Endothelial cell of umbilical vein (primary cell): Measurements from ENCODE around the gene PRDM16. TPM values are rescaled to one million over a fixed set of nuclear protein-coding genes. Genes with fewer than 3 reads are reported as not detected.

Source experiments
- BruUV-seq: library from RNA; stranded (reverse); fragments of 400-500 nt; replicated peaks from 2 replicates; lab custom pipeline; 2021; lab: Mats Ljungman, UMichigan
- CTCF ChIA-PET: fragments of 300-600, 350-600 bp; sonication (Branson Sonifier 250); formaldehyde crosslinking; loops from one replicate; lab custom pipeline; 2021; ENCODE audit warnings: antibody characterized with exemption, inconsistent platforms; lab: Charles Lee
- POLR2A ChIA-PET: fragments of 300-600, 350-600 bp; sonication (Branson Sonifier 250); formaldehyde crosslinking; loops from one replicate; lab custom pipeline; 2021; ENCODE audit warnings: antibody characterized with exemption, inconsistent platforms; lab: Charles Lee
- DNase-seq: peaks from one replicate; pipeline ENCODE4 v3.0.0-alpha.2; 2011; ENCODE audit warnings: low read depth, low spot score
- FAIRE-seq: peaks from 2 replicates; lab custom pipeline; 2011; peaks lifted over from hg19 to GRCh38; lab: Jason Lieb, UNC
- H2AFZ ChIP-seq: 2 replicates; pipeline ENCODE4 v1.6.0; 2012; ENCODE audit warnings: low read depth, low read length, control low read depth, inconsistent platforms
- H3K27ac ChIP-seq: 2 replicates; pipeline ENCODE4 v1.5.1; 2011; ENCODE audit warnings: low read depth, mild to moderate bottlenecking, control low read depth, low read length, moderate library complexity; ENCODE audit not compliant: insufficient read depth
- H3K27me3 ChIP-seq, 2 experiments: 2 replicates each; pipeline versions ENCODE4 v1.6.0 to v1.6.1; 2011; ENCODE audit warnings: low read length in 2 of 2, mixed read lengths in 1 of 2; ENCODE audit not compliant: control insufficient read depth in 2 of 2, insufficient read depth in 2 of 2
- H3K36me3 ChIP-seq, 2 experiments: 2 replicates in 1 of 2; 3 replicates in 1 of 2; pipeline ENCODE4 v1.5.1; 2011; ENCODE audit warnings: low read length in 2 of 2, mild to moderate bottlenecking in 1 of 2, moderate library complexity in 1 of 2; ENCODE audit not compliant: control insufficient read depth in 2 of 2, insufficient read depth in 2 of 2; ENCODE audit errors: extremely low read depth in 1 of 2
- H3K4me1 ChIP-seq: 3 replicates; pipeline ENCODE4 v1.5.1; 2011; ENCODE audit warnings: mild to moderate bottlenecking, low read length; ENCODE audit not compliant: control insufficient read depth, insufficient read depth; ENCODE audit errors: extremely low read depth
- H3K4me2 ChIP-seq: 2 replicates; pipeline ENCODE4 v1.6.1; 2011; ENCODE audit warnings: low read length, control low read depth, mixed read lengths; ENCODE audit not compliant: insufficient read depth
- H3K4me3 ChIP-seq, 3 experiments: fragments of 200-600 bp in 1 of 3; sonication (generic), shearing (Covaris generic) in 1 of 3; replicated peaks in 1 of 3; 2 replicates each; pipeline ENCODE4 v1.5.1; 2011 to 2016; ENCODE audit warnings: control low read depth in 3 of 3, low read length in 3 of 3, mild to moderate bottlenecking in 2 of 3, inconsistent platforms in 1 of 3, low read depth in 1 of 3, moderate library complexity in 1 of 3; ENCODE audit not compliant: insufficient read depth in 1 of 3
- H3K79me2 ChIP-seq: 2 replicates; pipeline ENCODE4 v1.6.0; 2012; ENCODE audit warnings: low read length, inconsistent platforms; ENCODE audit not compliant: control insufficient read depth, insufficient read depth
- H3K9ac ChIP-seq: replicated peaks from 2 replicates; pipeline ENCODE3; 2011; ENCODE audit warnings: low read length, control low read depth; ENCODE audit not compliant: insufficient read depth; ENCODE audit errors: extremely low read depth
- H3K9me1 ChIP-seq: replicated peaks from 3 replicates; pipeline ENCODE4 v1.6.0; 2011; ENCODE audit warnings: mild to moderate bottlenecking, low read length; ENCODE audit not compliant: control insufficient read depth, insufficient read depth; ENCODE audit errors: extremely low read depth
- H3K9me3 ChIP-seq: replicated peaks from 2 replicates; pipeline ENCODE4 v1.5.1; 2012; ENCODE audit warnings: low read length, inconsistent platforms; ENCODE audit not compliant: control insufficient read depth, insufficient read depth
- H4K20me1 ChIP-seq: replicated peaks from 2 replicates; pipeline ENCODE3; 2011; ENCODE audit warnings: mild to moderate bottlenecking, low read length; ENCODE audit not compliant: control insufficient read depth, insufficient read depth; ENCODE audit errors: extremely low read depth
- FOS ChIP-seq: IDR thresholded peaks from 2 replicates; pipeline ENCODE4 v1.6.1; 2011; ENCODE audit warnings: mild to moderate bottlenecking, low read length, moderate library complexity, borderline replicate concordance; ENCODE audit not compliant: insufficient read depth
- MYC ChIP-seq: IDR thresholded peaks from one replicate; pipeline ENCODE4 v1.6.1; 2011; ENCODE audit warnings: mild to moderate bottlenecking, low read depth, low read length
- POLR2AphosphoS5 ChIP-seq: IDR thresholded peaks from 2 replicates; pipeline ENCODE4 v1.6.1; 2012; ENCODE audit warnings: low read depth, mild to moderate bottlenecking, control low read depth, low read length, moderate library complexity; ENCODE audit not compliant: insufficient read depth
- dilution Hi-C: fragments of 300-500 bp; cut with MboI; formaldehyde crosslinking; loops from one replicate; pipeline ENCODE4 v1.15.0; 2019; ENCODE audit warnings: low sequenced_read_pairs; ENCODE audit not compliant: extremely low pct_ligation_motif_present
- intact Hi-C: fragments of 100-400 bp; cut with micrococcal nuclease; formaldehyde crosslinking; loops from one replicate; pipeline ENCODE4 v1.10.0; 2022
- polyA plus RNA-seq, 4 experiments: library from polyadenylated mRNA; depleted of rRNA in 3 of 4; stranded (reverse) in 3 of 4; unstranded in 1 of 4; fragments of >200 nt; gene quantifications; 2 replicates each; pipeline versions ENCODE4 v1.2.1 to v1.2.3, GENCODE V29; 2011 to 2012; ENCODE audit warnings: missing spikeins in 1 of 4
- total RNA-seq: library from RNA; stranded (reverse); gene quantifications from 2 replicates; pipeline ENCODE4 v1.2.3, GENCODE V29; 2021
- TF ChIP-seq, protein P1 (sequence below), 2 donors: IDR thresholded peaks; 1 replicate in 1 of 2; 2 replicates in 1 of 2; pipeline ENCODE4 v1.5.1; 2011; ENCODE audit warnings: low read length in 2 of 2, mild to moderate bottlenecking in 2 of 2, moderate library complexity in 2 of 2, control low read depth in 1 of 2, inconsistent platforms in 1 of 2, low read depth in 1 of 2; ENCODE audit not compliant: insufficient read depth in 1 of 2; ENCODE audit errors: extremely low read depth in 1 of 2

The PRDM16 gene
- total and polyA plus RNA-seq, 2 donors (not counting 3 experiments of a cell fraction or from before 2014, with no cell fraction given): not detected

- intact Hi-C loops: no loop called here
- Histone ChIP-seq H3K27ac (no peak overlapping the region), H4K20me1 (no peaks in the 10 kb centered on the region), H3K9ac (no peak overlapping the region), H3K79me2 (no peaks in the 10 kb centered on the region), H3K4me3 (no peak overlapping the region), H2AFZ (no peak overlapping the region), H3K4me2 (no peak overlapping the region), H3K27me3 (no peaks in the 10 kb centered on the region), H3K9me1 (no peaks in the 10 kb centered on the region), H3K4me1 (no peaks in the 10 kb centered on the region), H3K36me3 (no peaks in the 10 kb centered on the region), H3K9me3 (no peaks in the 10 kb centered on the region)
- BruUV-seq: no TSS peak
- TF ChIP-seq POLR2AphosphoS5: no peak
- TF ChIP-seq MYC: no peak
- TF ChIP-seq, protein P1, sequence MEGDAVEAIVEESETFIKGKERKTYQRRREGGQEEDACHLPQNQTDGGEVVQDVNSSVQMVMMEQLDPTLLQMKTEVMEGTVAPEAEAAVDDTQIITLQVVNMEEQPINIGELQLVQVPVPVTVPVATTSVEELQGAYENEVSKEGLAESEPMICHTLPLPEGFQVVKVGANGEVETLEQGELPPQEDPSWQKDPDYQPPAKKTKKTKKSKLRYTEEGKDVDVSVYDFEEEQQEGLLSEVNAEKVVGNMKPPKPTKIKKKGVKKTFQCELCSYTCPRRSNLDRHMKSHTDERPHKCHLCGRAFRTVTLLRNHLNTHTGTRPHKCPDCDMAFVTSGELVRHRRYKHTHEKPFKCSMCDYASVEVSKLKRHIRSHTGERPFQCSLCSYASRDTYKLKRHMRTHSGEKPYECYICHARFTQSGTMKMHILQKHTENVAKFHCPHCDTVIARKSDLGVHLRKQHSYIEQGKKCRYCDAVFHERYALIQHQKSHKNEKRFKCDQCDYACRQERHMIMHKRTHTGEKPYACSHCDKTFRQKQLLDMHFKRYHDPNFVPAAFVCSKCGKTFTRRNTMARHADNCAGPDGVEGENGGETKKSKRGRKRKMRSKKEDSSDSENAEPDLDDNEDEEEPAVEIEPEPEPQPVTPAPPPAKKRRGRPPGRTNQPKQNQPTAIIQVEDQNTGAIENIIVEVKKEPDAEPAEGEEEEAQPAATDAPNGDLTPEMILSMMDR (IDR thresholded peaks at IDR 0.05; ENCODE audit: extremely low read depth in 1 of 2, insufficient read depth in 1 of 2, low read depth in 1 of 2, low read length in 2 of 2): no peak
- FAIRE-seq (no peak), DNase-seq (no peak)
- dilution Hi-C loops: no loop called here
- ChIA-PET CTCF (no interaction called here), POLR2A (no interaction called here)
Measured at GRCh38 chr1:3037281-3038040, 31.5 kb upstream of the PRDM16 start.

DNA sequence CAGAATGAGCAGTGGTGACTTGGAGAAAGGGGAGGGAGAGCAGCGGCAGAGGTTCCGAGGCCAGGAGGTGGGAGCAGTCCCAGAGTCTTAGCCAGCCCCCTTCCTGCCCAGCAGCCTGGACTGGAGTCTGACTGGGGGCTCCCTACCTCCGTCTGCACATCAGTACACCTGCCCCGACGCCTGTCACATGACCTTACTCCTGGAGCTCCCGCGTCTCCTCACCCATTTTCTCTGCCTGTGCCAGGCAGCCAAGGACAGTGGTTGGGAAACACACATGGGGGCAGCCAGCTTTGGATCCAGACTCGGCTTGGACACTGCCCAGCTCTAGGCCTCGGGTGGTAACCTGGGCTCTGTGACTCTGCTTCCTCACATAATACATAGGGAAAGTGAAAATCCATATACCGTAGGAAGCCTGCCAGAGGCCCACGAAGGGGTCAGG lies 30.9 kb upstream of the PRDM16 start:
- Histone ChIP-seq H3K9me3 (no peaks in the 10 kb centered on the region), H3K79me2 (no peaks in the 10 kb centered on the region), H3K27me3 (no peaks in the 10 kb centered on the region), H3K4me1 (no peaks in the 10 kb centered on the region), H3K4me3 (no peak overlapping the region), H3K27ac (no peak overlapping the region), H3K9me1 (no peaks in the 10 kb centered on the region), H2AFZ (no peak overlapping the region), H3K4me2 (no peak overlapping the region), H4K20me1 (no peaks in the 10 kb centered on the region), H3K36me3 (no peaks in the 10 kb centered on the region), H3K9ac (no peak overlapping the region)
- ChIA-PET CTCF (no interaction called here), POLR2A (no interaction called here)
- dilution Hi-C loops (no loop called here), intact Hi-C loops (no loop called here)
- FAIRE-seq (no peak), DNase-seq (no peak)
- TF ChIP-seq, protein P1 (IDR thresholded peaks at IDR 0.05; ENCODE audit: extremely low read depth in 1 of 2, insufficient read depth in 1 of 2, low read depth in 1 of 2, low read length in 2 of 2): no peak
- TF ChIP-seq POLR2AphosphoS5 (no peak), FOS (no peak), MYC (no peak)
- BruUV-seq: no TSS peak
